Measurements from ENCODE around the gene TNS3.

TNS3 gene

GRCh38 chr7:47448971-47449370 lies 132.9 kb downstream of the TNS3 start:
- Histone ChIP-seq H3K9me2 (replicated peaks; ENCODE audit: control insufficient read depth, low read length) (no peaks in the 10 kb centered on the region), H3K9me3 (ENCODE audit: control insufficient read depth, insufficient read depth, low read length) (no peaks in the 10 kb centered on the region), H3F3A (ENCODE audit: control insufficient read depth, insufficient read depth) (no peaks in the 10 kb centered on the region), H3K36me3 (ENCODE audit: control insufficient read depth, low read length) (no peaks in the 10 kb centered on the region), H3K4me2 (ENCODE audit: low read length) (no peak overlapping the region), H4K20me1 (ENCODE audit: control insufficient read depth, insufficient read depth, low read depth, low read length) (no peaks in the 10 kb centered on the region), H3K4me1 (ENCODE audit: control insufficient read depth, low read length) (peaks cover 5% of the 10 kb centered on the region), H3K4me3 (ENCODE audit: low read length) (no peak overlapping the region), H3K27me3 (ENCODE audit: control insufficient read depth, low read length) (no peaks in the 10 kb centered on the region), H3K27ac (ENCODE audit: low read depth, low read length) (no peak overlapping the region), H3K79me2 (ENCODE audit: control insufficient read depth, low read length) (no peaks in the 10 kb centered on the region)
- TF ChIP-seq EZH2phosphoT487 (IDR thresholded peaks at IDR 0.05; ENCODE audit: borderline replicate concordance, low read length) (no peak), CTCF (IDR thresholded peaks at IDR 0.05; ENCODE audit: low read depth, low read length, poor library complexity, severe bottlenecking) (no peak)

- Histone ChIP-seq H3K27ac (ENCODE audit: low read depth, low read length) (no peak overlapping the region), H3K4me1 (ENCODE audit: control insufficient read depth, low read length) (peaks cover 5% of the 10 kb centered on the region), H3F3A (ENCODE audit: control insufficient read depth, insufficient read depth) (no peaks in the 10 kb centered on the region), H3K79me2 (ENCODE audit: control insufficient read depth, low read length) (no peaks in the 10 kb centered on the region), H3K4me3 (ENCODE audit: low read length) (no peak overlapping the region), H3K9me2 (replicated peaks; ENCODE audit: control insufficient read depth, low read length) (no peaks in the 10 kb centered on the region), H3K4me2 (ENCODE audit: low read length) (no peak overlapping the region), H3K36me3 (ENCODE audit: control insufficient read depth, low read length) (no peaks in the 10 kb centered on the region), H4K20me1 (ENCODE audit: control insufficient read depth, insufficient read depth, low read depth, low read length) (no peaks in the 10 kb centered on the region), H3K9me3 (ENCODE audit: control insufficient read depth, insufficient read depth, low read length) (no peaks in the 10 kb centered on the region), H3K27me3 (ENCODE audit: control insufficient read depth, low read length) (no peaks in the 10 kb centered on the region)
- no peak for TF ChIP-seq EZH2phosphoT487 (IDR thresholded peaks at IDR 0.05; ENCODE audit: borderline replicate concordance, low read length)
- TF ChIP-seq CTCF (IDR thresholded peaks at IDR 0.05; ENCODE audit: low read depth, low read length, poor library complexity, severe bottlenecking): no peak
Measured at GRCh38 chr7:47447621-47448349, 134.1 kb downstream of the TNS3 start.

GRCh38 chr7:47446871-47447466 lies 134.9 kb downstream of the TNS3 start:
- H4K20me1 ChIP-seq (ENCODE audit: control insufficient read depth, insufficient read depth, low read depth, low read length): no peaks in the 10 kb centered on the region
- no peaks in the 10 kb centered on the region for H3K9me3 ChIP-seq (ENCODE audit: control insufficient read depth, insufficient read depth, low read length)
- H3K4me1 ChIP-seq (ENCODE audit: control insufficient read depth, low read length): peaks cover 5% of the 10 kb centered on the region
- H3K4me2 ChIP-seq (ENCODE audit: low read length): no peak overlapping the region
- no peak overlapping the region for H3K4me3 ChIP-seq (ENCODE audit: low read length)
- no peak overlapping the region for H3K27ac ChIP-seq (ENCODE audit: low read depth, low read length)
- no peaks in the 10 kb centered on the region for H3K79me2 ChIP-seq (ENCODE audit: control insufficient read depth, low read length)
- no peaks in the 10 kb centered on the region for H3K36me3 ChIP-seq (ENCODE audit: control insufficient read depth, low read length)
- TF ChIP-seq EZH2phosphoT487 (IDR thresholded peaks at IDR 0.05; ENCODE audit: borderline replicate concordance, low read length): no peak
- no peaks in the 10 kb centered on the region for H3K27me3 ChIP-seq (ENCODE audit: control insufficient read depth, low read length)
- H3K9me2 ChIP-seq (replicated peaks; ENCODE audit: control insufficient read depth, low read length): no peaks in the 10 kb centered on the region
- H3F3A ChIP-seq (ENCODE audit: control insufficient read depth, insufficient read depth): no peaks in the 10 kb centered on the region

All from DOHH2 (cell line).